Measurements from ENCODE around the gene FOXJ2.

- TF ChIP-seq SREBF1 (IDR thresholded peaks at IDR 0.05; ENCODE audit: low read length) (no peak), NR2F1 (conservative IDR thresholded peaks at IDR 0.05) (no peak), POU2F2 (IDR thresholded peaks at IDR 0.05; ENCODE audit: borderline replicate concordance, low read depth, low read length) (no peak), CTCF (IDR thresholded peaks at IDR 0.05 in 2 of 3, conservative IDR thresholded peaks at IDR 0.05 in 1 of 3; ENCODE audit: control insufficient read depth in 2 of 3, extremely low read depth in 1 of 3, insufficient read depth in 1 of 3, low read depth in 3 of 3, low read length in 3 of 3) (no peak), POLR2A (IDR thresholded peaks at IDR 0.05; ENCODE audit: low read depth, low read length) (no peak), CHD1 (IDR thresholded peaks at IDR 0.05; ENCODE audit: low read depth, low read length) (no peak), SP1 (IDR thresholded peaks at IDR 0.05; ENCODE audit: low read depth, low read length) (no peak)
- TF ChIP-seq, protein P1, sequence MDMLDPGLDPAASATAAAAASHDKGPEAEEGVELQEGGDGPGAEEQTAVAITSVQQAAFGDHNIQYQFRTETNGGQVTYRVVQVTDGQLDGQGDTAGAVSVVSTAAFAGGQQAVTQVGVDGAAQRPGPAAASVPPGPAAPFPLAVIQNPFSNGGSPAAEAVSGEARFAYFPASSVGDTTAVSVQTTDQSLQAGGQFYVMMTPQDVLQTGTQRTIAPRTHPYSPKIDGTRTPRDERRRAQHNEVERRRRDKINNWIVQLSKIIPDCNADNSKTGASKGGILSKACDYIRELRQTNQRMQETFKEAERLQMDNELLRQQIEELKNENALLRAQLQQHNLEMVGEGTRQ (IDR thresholded peaks at IDR 0.05; ENCODE audit: borderline replicate concordance, low read depth, low read length), result no peak
- TF ChIP-seq, protein P2, sequence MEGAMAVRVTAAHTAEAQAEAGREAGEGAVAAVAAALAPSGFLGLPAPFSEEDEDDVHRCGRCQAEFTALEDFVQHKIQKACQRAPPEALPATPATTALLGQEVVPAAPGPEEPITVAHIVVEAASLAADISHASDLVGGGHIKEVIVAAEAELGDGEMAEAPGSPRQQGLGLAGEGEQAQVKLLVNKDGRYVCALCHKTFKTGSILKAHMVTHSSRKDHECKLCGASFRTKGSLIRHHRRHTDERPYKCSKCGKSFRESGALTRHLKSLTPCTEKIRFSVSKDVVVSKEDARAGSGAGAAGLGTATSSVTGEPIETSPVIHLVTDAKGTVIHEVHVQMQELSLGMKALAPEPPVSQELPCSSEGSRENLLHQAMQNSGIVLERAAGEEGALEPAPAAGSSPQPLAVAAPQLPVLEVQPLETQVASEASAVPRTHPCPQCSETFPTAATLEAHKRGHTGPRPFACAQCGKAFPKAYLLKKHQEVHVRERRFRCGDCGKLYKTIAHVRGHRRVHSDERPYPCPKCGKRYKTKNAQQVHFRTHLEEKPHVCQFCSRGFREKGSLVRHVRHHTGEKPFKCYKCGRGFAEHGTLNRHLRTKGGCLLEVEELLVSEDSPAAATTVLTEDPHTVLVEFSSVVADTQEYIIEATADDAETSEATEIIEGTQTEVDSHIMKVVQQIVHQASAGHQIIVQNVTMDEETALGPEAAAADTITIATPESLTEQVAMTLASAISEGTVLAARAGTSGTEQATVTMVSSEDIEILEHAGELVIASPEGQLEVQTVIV (IDR thresholded peaks at IDR 0.05; ENCODE audit: borderline replicate concordance, partially characterized antibody), result no peak
- TF ChIP-seq, protein P3, sequence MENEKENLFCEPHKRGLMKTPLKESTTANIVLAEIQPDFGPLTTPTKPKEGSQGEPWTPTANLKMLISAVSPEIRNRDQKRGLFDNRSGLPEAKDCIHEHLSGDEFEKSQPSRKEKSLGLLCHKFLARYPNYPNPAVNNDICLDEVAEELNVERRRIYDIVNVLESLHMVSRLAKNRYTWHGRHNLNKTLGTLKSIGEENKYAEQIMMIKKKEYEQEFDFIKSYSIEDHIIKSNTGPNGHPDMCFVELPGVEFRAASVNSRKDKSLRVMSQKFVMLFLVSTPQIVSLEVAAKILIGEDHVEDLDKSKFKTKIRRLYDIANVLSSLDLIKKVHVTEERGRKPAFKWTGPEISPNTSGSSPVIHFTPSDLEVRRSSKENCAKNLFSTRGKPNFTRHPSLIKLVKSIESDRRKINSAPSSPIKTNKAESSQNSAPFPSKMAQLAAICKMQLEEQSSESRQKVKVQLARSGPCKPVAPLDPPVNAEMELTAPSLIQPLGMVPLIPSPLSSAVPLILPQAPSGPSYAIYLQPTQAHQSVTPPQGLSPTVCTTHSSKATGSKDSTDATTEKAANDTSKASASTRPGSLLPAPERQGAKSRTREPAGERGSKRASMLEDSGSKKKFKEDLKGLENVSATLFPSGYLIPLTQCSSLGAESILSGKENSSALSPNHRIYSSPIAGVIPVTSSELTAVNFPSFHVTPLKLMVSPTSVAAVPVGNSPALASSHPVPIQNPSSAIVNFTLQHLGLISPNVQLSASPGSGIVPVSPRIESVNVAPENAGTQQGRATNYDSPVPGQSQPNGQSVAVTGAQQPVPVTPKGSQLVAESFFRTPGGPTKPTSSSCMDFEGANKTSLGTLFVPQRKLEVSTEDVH (IDR thresholded peaks at IDR 0.05; ENCODE audit: low read depth, partially characterized antibody), result no peak
Measured at GRCh38 chr12:8077207-8077606, 44.7 kb downstream of the FOXJ2 start.
